Activated CD4-positive, alpha-beta memory T cell treated with anti-CD3 and anti-CD28 coated beads for 36 hours (primary cell): ENCODE results near the gene CDC14B. TPM values are rescaled to one million over a fixed set of nuclear protein-coding genes. Genes with fewer than 3 reads are reported as not detected.
"Not testable (repeated sequence)": the region's sequence is repeated elsewhere in the genome, so short reads cannot be mapped to it uniquely, and the experiment has no call there.

ENCODE experiments used
- CTCF ChIA-PET: fragments of 350-600 bp; sonication (Branson Sonifier 250); formaldehyde crosslinking; loops from one replicate; lab custom pipeline; 2021; ENCODE audit warnings: antibody characterized with exemption, inconsistent platforms; lab: Charles Lee
- POLR2A ChIA-PET: fragments of 350-600 bp; sonication (Branson Sonifier 250); formaldehyde crosslinking; loops from one replicate; lab custom pipeline; 2021; ENCODE audit warnings: antibody characterized with exemption; lab: Charles Lee
- DNase-seq: peaks from one replicate; pipeline ENCODE4 v3.0.0-alpha.2; 2020
- H3K27ac Mint-ChIP-seq: one replicate; pipeline ENCODE4 v1.8.0; 2021; ENCODE audit warnings: mixed read lengths
- H3K27me3 Mint-ChIP-seq: one replicate; pipeline ENCODE4 v1.8.0; 2021; ENCODE audit warnings: mixed read lengths
- H3K36me3 Mint-ChIP-seq: one replicate; pipeline ENCODE4 v1.8.0; 2021; ENCODE audit warnings: mixed read lengths
- H3K4me1 Mint-ChIP-seq: one replicate; pipeline ENCODE4 v1.8.0; 2021; ENCODE audit warnings: low read depth, mixed read lengths
- H3K4me3 Mint-ChIP-seq: one replicate; pipeline ENCODE4 v1.8.0; 2021; ENCODE audit warnings: mild to moderate bottlenecking, mixed read lengths
- H3K9me3 Mint-ChIP-seq: one replicate; pipeline ENCODE4 v1.8.0; 2021; ENCODE audit warnings: mixed read lengths
- intact Hi-C: fragments of 100-400 bp; cut with micrococcal nuclease; formaldehyde crosslinking; loops from one replicate; pipeline ENCODE4 v1.15.1; 2023
- total RNA-seq, 2 experiments: library from RNA; stranded (reverse); gene quantifications; one replicate each; pipeline ENCODE4 v1.2.3, GENCODE V29; 2021

CDC14B gene
- total RNA-seq, 2 experiments from 2014 or later: 2.3 to 2.8 TPM

DNA sequence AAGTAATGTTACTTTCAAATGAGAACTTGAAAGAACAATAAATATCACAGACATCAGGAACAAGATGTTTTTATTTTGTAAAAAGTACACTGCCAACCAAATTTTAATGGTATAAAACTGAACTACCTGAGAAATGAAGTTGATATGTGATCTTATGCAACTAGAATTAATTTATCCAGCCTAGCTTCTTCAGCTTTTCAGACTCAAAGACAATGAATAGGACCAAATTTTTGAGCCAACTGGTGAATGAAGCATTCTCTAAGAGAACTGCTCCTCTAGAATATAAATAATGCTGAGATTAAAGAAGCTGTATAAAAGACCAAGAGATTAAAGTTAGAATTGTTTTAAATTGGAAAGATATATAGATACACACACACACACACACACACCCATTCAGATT is 9.9 kb downstream of the CDC14B start:
- H3K27me3 Mint-ChIP-seq: peaks cover 34% of the 10 kb centered on the region
- no peaks in the 10 kb centered on the region for H3K9me3 Mint-ChIP-seq
- no peak for DNase-seq
- intact Hi-C loops: no loop called here
- CTCF ChIA-PET: interaction anchor here (0.6 kb wide), 1 partner anchor 61 kb away, joined by 3 read pairs; no protein-coding TSS in a partner anchor
- H3K4me1 Mint-ChIP-seq: no peaks in the 10 kb centered on the region
- no peak overlapping the region for H3K27ac Mint-ChIP-seq
- H3K4me3 Mint-ChIP-seq: no peak overlapping the region
- H3K36me3 Mint-ChIP-seq: no peaks in the 10 kb centered on the region
- POLR2A ChIA-PET: no interaction called here

DNA sequence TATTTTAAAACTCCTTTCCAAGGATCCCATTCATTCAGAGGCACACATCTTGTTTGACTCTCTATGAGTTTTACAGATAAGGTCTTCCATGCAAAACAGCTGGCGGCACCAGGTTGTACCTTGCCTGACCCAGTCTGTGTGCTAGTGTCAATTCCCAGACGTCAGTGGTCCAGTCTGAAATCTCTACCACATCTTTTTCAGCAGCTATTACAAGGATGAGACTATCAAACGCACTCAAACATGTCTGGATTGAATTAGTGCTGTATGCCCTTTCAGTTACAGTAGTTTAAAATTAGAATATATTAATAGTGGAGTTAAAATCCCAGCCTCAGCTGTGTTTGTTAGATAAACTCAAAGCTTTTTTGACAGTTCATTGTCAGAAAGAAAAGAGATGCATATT is 11.7 kb downstream of the CDC14B start:
- H3K27me3 Mint-ChIP-seq: peaks cover 28% of the 10 kb centered on the region
- ChIA-PET CTCF (interaction anchor here (1.5 kb wide), 1 partner anchor 166 kb away, joined by 4 read pairs; no protein-coding TSS in a partner anchor), POLR2A (no interaction called here)
- no peaks in the 10 kb centered on the region for H3K4me1 Mint-ChIP-seq
- no peak for DNase-seq
- no peak overlapping the region for H3K4me3 Mint-ChIP-seq
- H3K9me3 Mint-ChIP-seq: no peaks in the 10 kb centered on the region
- intact Hi-C loops: no loop called here
- H3K36me3 Mint-ChIP-seq: no peaks in the 10 kb centered on the region
- H3K27ac Mint-ChIP-seq: no peak overlapping the region

DNA sequence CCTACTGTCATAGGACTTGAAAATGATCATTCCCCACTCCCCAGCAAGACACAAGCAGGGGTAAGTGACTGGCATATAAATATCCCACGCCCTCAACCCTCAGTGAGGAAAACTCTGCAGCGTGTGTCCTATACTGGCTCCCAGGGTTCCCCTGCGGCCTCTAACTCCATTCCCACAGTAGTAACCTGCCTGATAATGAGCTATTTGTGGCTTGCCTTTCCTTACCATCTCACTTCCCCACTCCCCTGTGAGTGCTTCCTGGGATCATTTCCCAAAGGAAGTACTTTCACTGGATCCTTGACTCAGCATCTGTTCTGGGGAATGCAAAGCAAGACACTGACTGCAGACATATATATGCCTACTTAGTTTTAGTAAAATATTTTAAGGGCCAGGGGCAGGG is 14.3 kb downstream of the CDC14B start:
- intact Hi-C loops: no loop called here
- Mint-ChIP-seq H3K27ac (no peak overlapping the region), H3K27me3 (peaks cover 12% of the 10 kb centered on the region), H3K9me3 (no peaks in the 10 kb centered on the region), H3K36me3 (no peaks in the 10 kb centered on the region), H3K4me3 (no peak overlapping the region), H3K4me1 (no peaks in the 10 kb centered on the region)
- no peak for DNase-seq
- CTCF ChIA-PET: no interaction called here
- POLR2A ChIA-PET: no interaction called here

- H3K36me3 Mint-ChIP-seq: no peaks in the 10 kb centered on the region
- ChIA-PET POLR2A (no interaction called here), CTCF (interaction anchor here (0.6 kb wide), 1 partner anchor 32 kb away, joined by 4 read pairs; no protein-coding TSS in a partner anchor)
- no peak for DNase-seq
- H3K27ac Mint-ChIP-seq: no peak overlapping the region
- no peak overlapping the region for H3K4me3 Mint-ChIP-seq
- no peaks in the 10 kb centered on the region for H3K9me3 Mint-ChIP-seq
- peaks cover 7% of the 10 kb centered on the region for H3K27me3 Mint-ChIP-seq
- H3K4me1 Mint-ChIP-seq: no peaks in the 10 kb centered on the region
- intact Hi-C loops: no loop called here
These were observed 15.7 kb downstream of the CDC14B start for GRCh38 chr9:96604004-96604319.

DNA sequence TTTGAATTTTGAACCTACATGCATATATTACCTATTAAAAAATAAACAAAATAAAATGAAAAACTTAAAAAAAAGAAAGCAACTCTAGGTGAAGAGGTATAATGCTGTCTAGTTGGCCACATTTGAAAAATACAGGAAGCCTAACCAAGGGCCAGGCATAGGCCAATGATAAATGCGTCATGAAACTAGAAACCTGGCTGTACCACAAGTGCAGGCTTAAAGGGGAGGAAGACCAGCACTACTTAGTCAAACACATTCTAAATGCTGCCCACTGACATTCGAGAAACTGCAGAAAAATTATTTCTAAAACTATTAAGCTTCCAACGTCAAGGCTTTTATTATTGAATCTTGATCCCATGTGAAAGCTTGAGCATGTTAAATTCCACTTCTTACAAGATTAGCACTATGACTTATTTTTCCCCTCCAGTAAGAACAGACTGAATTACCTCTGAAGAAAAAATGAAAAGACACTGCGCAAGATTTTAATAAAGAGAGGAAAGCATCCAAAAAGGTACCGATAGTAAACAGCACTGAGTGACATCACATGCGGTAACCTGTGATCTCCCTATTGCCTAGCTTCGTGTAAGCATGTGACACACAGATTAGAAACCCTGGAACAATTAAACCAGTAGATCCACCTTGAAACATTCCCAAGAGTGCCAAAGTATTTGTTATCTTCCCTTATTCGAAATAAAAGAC is 16.2 kb downstream of the CDC14B start:
- DNase-seq: no peak
- Mint-ChIP-seq H3K9me3 (no peaks in the 10 kb centered on the region), H3K27me3 (peaks cover 7% of the 10 kb centered on the region), H3K27ac (no peak overlapping the region), H3K4me3 (no peak overlapping the region), H3K4me1 (no peaks in the 10 kb centered on the region), H3K36me3 (no peaks in the 10 kb centered on the region)
- intact Hi-C loops: no loop called here
- ChIA-PET POLR2A (no interaction called here), CTCF (interaction anchor here (0.6 kb wide), 1 partner anchor 33 kb away, joined by 4 read pairs; no protein-coding TSS in a partner anchor)

DNA sequence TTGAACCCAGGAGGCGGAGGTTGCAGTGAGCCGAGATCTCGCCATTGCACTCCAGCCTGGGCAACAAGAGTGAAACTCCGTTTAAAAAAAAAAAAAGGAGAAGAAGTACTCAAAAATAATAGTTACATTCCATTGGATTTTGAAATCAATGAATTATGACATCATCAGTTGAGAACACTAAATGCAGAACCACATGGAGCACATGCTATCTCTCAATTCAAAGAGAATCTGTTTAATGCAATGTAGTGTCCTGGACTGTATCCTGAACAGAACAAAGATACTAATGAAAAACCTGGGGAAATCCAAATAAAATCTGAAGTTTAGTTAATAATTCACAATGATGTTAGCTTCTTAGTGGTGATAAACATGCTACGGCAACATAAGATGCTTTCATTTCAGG is 20.3 kb downstream of the CDC14B start:
- Mint-ChIP-seq H3K4me1 (no peaks in the 10 kb centered on the region), H3K27me3 (no peaks in the 10 kb centered on the region), H3K9me3 (no peaks in the 10 kb centered on the region), H3K36me3 (no peaks in the 10 kb centered on the region), H3K27ac (no peak overlapping the region), H3K4me3 (no peak overlapping the region)
- no peak for DNase-seq
- ChIA-PET CTCF (interaction anchor here (0.6 kb wide), 1 partner anchor 17 kb away, joined by 3 read pairs; no protein-coding TSS in a partner anchor), POLR2A (no interaction called here)
- intact Hi-C loops: no loop called here

- CTCF ChIA-PET: no interaction called here
- Mint-ChIP-seq H3K27me3 (no peaks in the 10 kb centered on the region), H3K36me3 (no peaks in the 10 kb centered on the region)
These were observed 23.0 kb downstream of the CDC14B start for GRCh38 chr9:96596601-96597111.

GRCh38 chr9:96587338-96588315 is 32.0 kb downstream of the CDC14B start:
- POLR2A ChIA-PET: no interaction called here
- H3K9me3 Mint-ChIP-seq: no peaks in the 10 kb centered on the region
- intact Hi-C loops: no loop called here
- peaks cover 12% of the 10 kb centered on the region for H3K27me3 Mint-ChIP-seq
- no peak overlapping the region for H3K4me3 Mint-ChIP-seq
- H3K27ac Mint-ChIP-seq: no peak overlapping the region
- no peaks in the 10 kb centered on the region for H3K36me3 Mint-ChIP-seq
- DNase-seq: no peak
- peaks cover 9% of the 10 kb centered on the region for H3K4me1 Mint-ChIP-seq
- CTCF ChIA-PET: interaction anchor here (1.0 kb wide), 1 partner anchor 146 kb away, joined by 3 read pairs; no protein-coding TSS in a partner anchor

More at GRCh38 chr9:96596601-96597111, 23.0 kb downstream of the CDC14B start:
- H3K9me3 Mint-ChIP-seq: no peaks in the 10 kb centered on the region
- POLR2A ChIA-PET: no interaction called here
- no peak for DNase-seq
- no peak overlapping the region for H3K4me3 Mint-ChIP-seq
- no peaks in the 10 kb centered on the region for H3K4me1 Mint-ChIP-seq
- no peak overlapping the region for H3K27ac Mint-ChIP-seq
- intact Hi-C loops: no loop called here

DNA sequence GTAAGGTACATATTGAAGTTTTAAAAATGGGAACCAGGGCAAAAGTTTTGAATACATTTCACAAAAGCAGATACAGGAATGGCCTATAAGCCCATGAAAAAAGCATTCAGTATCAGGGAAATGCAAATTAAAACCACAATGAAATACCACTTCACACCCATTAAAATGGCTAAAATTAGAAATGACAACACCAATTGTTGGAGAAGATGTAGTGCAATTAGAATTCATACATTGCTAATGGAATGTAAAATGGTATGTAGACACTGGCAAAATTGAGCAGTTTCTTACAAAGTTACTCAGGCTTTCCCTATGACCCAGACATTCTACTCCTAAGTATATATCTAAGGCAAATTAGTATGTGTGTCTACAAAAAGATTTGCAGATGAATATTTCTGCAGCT is 34.2 kb downstream of the CDC14B start:
- Mint-ChIP-seq H3K4me3 (no peak overlapping the region), H3K27me3 (peaks cover 9% of the 10 kb centered on the region), H3K27ac (no peak overlapping the region), H3K4me1 (peaks cover 9% of the 10 kb centered on the region), H3K36me3 (no peaks in the 10 kb centered on the region), H3K9me3 (no peaks in the 10 kb centered on the region)
- ChIA-PET CTCF (no interaction called here), POLR2A (no interaction called here)
- intact Hi-C loops: no loop called here
- no peak for DNase-seq

DNA sequence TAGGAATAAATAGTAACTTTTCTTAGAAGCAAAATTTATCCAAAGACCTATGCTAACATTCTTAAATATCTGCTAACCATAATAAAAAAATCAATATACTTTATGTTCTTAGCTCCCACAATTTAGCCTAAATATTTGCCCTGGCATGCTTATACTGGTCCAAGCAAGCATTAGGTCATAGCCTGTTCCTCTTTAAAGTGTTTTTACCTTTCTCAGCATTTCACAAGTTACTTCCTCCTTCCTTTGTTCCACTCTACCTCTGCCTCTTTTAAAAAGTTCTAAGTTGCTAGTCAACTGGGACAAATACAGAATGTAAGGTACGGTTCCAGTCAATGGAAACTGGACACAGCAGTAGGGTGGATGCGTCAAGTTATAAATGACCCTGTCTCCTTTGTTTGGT is 37.4 kb downstream of the CDC14B start:
- H3K36me3 Mint-ChIP-seq, DNase-seq, CTCF ChIA-PET, H3K4me3 Mint-ChIP-seq, H3K4me1 Mint-ChIP-seq, H3K9me3 Mint-ChIP-seq, H3K27me3 Mint-ChIP-seq, H3K27ac Mint-ChIP-seq, POLR2A ChIA-PET, intact Hi-C loops: not testable (repeated sequence)

- ChIA-PET POLR2A (no interaction called here), CTCF (interaction anchor here (0.5 kb wide), 1 partner anchor 96 kb away, joined by 3 read pairs; no protein-coding TSS in a partner anchor)
- no peaks in the 10 kb centered on the region for H3K9me3 Mint-ChIP-seq
- H3K4me3 Mint-ChIP-seq: no peak overlapping the region
- no peak overlapping the region for H3K27ac Mint-ChIP-seq
- H3K36me3 Mint-ChIP-seq: no peaks in the 10 kb centered on the region
- no peaks in the 10 kb centered on the region for H3K4me1 Mint-ChIP-seq
- no peak for DNase-seq
- intact Hi-C loops: no loop called here
- no peaks in the 10 kb centered on the region for H3K27me3 Mint-ChIP-seq
These were observed 37.9 kb downstream of the CDC14B start for GRCh38 chr9:96581786-96582185.

DNA sequence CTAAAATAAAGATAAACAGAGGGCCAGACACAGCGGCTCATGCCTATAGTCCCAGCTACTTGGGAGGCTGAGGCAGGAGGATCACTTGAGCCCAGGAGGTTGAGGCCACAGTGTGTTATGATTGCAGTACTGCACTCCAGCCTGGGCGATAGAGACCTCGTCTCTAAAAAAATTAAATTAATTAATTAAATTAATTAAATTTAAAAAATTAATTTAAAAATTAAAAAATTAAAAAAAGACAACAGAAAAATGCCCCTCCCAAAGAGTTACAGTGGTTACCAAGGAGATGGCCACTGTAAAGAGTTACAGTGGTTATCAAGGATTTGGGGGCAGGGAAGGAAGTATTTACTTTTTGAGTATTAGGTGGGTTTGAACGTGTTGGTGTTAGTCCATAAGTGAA is 38.3 kb downstream of the CDC14B start:
- CTCF ChIA-PET: interaction anchor here (0.5 kb wide), 1 partner anchor 95 kb away, joined by 3 read pairs; no protein-coding TSS in a partner anchor
- intact Hi-C loops: no loop called here
- no peak for DNase-seq
- no peak overlapping the region for H3K27ac Mint-ChIP-seq
- H3K9me3 Mint-ChIP-seq: no peaks in the 10 kb centered on the region
- H3K27me3 Mint-ChIP-seq: no peaks in the 10 kb centered on the region
- no peak overlapping the region for H3K4me3 Mint-ChIP-seq
- POLR2A ChIA-PET: no interaction called here
- H3K4me1 Mint-ChIP-seq: no peaks in the 10 kb centered on the region
- no peaks in the 10 kb centered on the region for H3K36me3 Mint-ChIP-seq
